Central memory CD4-positive, alpha-beta T cell (primary cell): ENCODE measurements around the gene RAI1.

Source experiments
- DNase-seq: peaks from one replicate; pipeline ENCODE4 v3.0.0; 2022

Gene RAI1

GRCh38 chr17:17788967-17789366 is 107.7 kb downstream of the RAI1 start:
- DNase-seq = no peak

- no peak for DNase-seq
Observed at GRCh38 chr17:17789410-17789809, 108.2 kb downstream of the RAI1 start.

GRCh38 chr17:17789828-17790636 is 108.8 kb downstream of the RAI1 start:
- no peak for DNase-seq

- no peak for DNase-seq
Observed at GRCh38 chr17:17790637-17791464, 109.6 kb downstream of the RAI1 start.

DNA sequence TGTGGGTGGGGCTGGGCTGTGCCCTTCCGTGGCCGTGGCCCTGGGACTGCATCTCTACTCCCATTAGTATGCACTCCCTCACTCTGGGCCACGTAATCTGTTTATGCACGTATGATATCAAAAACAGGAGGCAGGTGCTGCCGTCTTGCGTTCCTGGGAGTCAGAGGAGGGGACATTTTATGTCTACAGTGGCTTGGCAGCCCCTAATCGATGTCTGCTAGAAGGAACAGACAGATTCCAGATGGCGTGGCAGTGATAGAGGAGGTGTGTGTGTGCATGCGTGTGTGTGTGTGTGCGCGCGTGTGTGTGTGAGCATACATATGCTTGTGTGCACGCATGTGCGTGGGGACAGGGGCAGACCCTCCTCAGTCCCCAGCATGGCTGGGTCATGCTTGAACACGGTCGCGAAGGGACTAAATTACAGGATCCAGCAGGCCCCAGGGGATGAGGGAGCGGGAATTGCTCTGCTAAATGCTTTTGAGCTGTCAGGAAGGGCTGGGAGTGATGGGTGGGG is 110.8 kb downstream of the RAI1 start:
- DNase-seq = no peak

- DNase-seq = peak; percentile 69
Observed at GRCh38 chr17:17792551-17793377, 111.5 kb downstream of the RAI1 start.

- no peak for DNase-seq
Observed at GRCh38 chr17:17793378-17794214, 112.3 kb downstream of the RAI1 start.

- DNase-seq = no peak
Observed at GRCh38 chr17:17794382-17794781, 113.1 kb downstream of the RAI1 start.

DNA sequence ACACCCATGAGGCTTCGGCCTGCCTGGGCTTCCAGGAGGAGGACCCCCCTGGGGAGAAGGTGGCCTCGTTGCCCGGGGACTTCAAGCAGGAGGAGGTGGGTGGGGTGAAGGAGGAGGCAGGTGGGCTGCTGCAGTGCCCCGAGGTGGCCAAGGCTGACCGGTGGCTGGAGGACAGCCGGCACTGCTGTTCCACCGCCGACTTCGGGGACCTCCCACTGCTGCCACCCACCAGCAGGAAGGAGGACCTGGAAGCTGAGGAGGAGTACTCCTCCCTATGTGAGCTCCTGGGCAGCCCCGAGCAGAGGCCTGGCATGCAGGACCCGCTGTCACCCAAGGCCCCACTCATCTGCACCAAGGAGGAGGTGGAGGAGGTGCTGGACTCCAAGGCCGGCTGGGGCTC is 114.0 kb downstream of the RAI1 start:
- DNase-seq = no peak

GRCh38 chr17:17795946-17796786 is 114.9 kb downstream of the RAI1 start:
- DNase-seq = no peak

- no peak for DNase-seq
Observed at GRCh38 chr17:17796787-17797061, 115.5 kb downstream of the RAI1 start.

DNA sequence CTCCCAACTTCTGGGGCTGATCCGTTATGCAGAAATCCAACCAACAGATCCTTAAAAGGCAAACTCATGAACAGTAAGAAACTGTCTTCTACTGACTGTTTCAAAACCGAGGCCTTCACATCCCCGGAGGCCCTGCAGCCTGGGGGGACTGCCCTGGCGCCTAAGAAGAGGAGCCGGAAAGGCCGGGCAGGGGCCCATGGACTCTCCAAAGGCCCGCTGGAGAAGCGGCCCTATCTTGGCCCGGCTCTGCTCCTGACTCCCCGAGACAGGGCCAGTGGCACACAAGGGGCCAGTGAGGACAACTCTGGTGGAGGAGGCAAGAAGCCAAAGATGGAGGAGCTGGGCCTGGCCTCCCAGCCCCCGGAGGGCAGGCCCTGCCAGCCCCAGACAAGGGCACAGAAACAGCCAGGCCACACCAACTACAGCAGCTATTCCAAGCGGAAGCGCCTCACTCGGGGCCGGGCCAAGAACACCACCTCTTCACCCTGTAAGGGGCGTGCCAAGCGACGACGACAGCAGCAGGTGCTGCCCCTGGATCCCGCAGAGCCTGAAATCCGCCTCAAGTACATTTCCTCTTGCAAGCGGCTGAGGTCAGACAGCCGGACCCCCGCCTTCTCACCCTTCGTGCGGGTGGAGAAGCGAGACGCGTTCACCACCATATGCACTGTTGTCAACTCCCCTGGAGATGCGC is 116.0 kb downstream of the RAI1 start:
- no peak for DNase-seq

GRCh38 chr17:17798010-17798556 is 116.8 kb downstream of the RAI1 start:
- no peak for DNase-seq

DNA sequence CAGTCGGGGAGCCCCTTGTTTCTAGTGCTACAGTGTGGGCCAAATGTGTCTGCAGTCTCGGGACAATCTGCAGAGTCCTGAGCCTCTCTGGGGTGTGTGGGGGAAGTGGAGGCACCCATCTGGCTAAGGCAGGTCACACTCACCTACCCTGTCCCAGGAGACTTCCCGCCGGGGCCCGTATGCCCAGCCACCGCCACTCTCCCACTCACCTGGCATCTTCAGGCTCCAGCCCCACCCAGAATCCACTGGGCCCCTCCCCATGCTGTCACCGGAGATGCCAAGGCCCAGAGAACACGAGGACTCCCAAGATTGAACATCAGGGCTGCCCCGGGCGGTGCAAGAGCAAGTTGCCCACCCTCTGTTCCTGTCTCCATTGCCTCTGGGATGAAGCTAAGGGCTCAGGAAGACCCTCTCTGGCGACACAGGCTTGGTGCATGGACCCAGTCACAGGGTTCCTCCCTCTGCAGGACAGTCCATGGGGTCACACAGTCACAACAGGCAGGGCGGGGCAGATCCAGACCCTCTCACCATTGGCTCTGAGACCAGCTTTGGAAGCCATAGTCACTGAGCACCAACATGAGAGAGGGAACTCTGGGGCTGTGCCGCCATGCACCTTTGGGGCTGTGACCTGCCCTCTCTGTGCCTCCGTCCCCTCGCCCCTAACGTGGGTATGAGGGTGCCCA is 117.5 kb downstream of the RAI1 start:
- DNase-seq = no peak

GRCh38 chr17:17800504-17801021 is 119.3 kb downstream of the RAI1 start:
- no peak for DNase-seq

DNA sequence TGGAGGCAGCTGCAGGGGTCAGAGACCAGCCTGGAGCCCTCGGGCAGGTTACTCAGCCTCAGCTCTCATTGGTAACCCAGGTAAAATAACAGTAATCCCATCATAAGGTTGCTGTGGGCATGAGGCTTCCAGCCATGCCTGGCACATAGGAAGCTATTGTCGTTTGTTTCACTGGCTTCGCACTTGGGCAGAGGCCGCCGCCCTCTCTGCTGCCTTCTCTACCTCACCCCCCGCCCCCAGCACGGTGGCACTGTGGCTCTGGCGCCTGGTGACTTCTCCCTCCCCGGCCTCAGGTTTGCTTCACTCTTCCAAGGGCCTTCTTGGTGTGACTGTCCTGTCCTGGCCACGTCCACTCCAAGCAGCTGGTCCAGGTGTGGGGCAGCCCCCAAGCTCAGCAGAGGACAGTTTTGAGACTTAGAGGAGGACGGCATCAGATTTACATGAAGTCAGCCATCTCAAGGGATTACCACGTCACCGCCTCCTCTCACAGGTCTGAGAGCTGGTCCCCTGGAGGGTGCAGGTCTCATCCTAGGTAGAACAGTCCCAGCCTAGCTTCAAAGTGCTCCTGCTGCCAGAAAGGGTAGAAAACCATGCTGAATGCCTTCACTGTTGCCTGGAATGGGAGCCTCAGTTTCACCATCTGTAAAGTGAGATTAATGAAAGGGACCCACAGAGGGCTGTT is 120.7 kb downstream of the RAI1 start:
- no peak for DNase-seq

DNA sequence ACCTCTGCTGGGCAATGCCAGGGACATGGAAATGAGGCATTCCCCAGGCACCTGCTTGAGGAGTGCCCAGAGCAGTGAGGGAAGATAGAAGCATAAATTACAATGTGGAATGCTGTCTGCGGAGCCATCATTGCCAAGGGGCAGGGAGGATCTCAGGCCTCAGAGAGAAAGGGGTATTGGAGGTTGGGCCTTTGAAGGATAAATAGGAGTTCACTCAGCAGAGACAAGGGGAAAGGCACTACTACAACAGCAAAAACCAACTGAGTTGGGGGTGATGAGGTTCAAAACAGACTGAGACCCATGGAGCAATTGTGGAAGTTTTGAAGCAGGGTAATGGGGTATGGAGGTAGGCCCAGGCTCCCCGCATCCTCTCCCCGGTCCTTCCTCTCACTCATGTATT is 122.7 kb downstream of the RAI1 start:
- DNase-seq = no peak

DNA sequence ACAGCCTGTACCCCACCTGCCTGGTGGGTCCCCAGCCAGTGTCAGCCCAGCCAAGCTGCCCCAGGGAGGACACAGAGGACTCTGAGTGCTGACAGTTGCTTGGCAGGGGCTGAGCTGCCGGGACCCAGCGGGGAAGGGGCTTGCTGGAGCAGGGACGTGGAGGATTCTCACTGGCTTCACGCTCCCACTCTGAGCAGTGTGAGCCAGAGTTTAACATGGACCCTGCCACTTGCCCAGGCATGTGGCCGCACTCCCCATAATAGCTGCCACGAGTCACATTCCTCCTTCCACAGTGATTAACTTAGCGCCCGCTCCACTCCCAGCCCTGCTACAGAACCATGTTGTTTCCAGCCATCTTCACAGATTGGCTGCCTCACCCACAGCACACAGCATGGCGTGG is 124.3 kb downstream of the RAI1 start:
- DNase-seq = no peak

GRCh38 chr17:17806035-17806434 is 124.8 kb downstream of the RAI1 start:
- DNase-seq = no peak
